Measurements from ENCODE around the gene CACFD1.

Gene CACFD1

DNA sequence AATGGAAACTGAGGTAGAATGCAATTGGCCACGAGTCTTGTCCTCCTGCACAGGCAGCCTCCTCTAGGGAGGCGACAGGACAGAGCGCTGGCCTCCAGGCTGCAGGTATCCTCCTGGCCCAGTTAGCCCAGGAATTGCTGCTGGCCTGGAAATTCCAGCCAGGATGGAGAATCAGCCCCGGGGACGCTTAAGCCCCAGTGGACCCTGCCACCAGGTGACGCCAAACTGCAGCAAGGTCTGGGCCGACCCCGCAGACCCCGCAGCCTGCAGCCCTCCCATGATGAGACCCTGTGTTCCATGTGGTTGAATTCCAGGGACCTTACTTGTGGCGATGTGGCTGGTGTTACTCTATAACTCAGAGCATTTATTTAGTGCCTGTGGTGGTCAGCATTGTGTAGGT lies 7.3 kb downstream of the CACFD1 start:
- no peak for DNase-seq

DNA sequence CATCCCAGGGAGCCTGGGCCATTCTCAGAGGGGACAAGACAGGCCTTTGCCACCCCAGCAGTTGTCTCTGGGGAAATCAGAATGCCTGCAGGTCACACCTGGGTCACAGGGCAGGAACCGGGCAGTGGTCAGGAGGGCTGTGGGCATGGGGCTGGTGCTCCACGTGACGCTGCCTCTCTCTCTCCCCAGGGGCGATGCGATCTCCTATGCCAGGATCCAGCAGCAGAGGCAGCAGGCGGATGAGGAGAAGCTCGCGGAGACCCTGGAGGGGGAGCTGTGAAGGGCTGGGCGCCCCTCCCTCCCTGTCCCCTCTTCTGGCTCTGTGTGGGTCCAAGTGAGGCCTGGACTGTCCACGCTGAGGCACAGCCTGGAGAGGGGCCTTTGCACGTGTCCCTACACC lies 8.6 kb downstream of the CACFD1 start:
- no peak for DNase-seq

DNA sequence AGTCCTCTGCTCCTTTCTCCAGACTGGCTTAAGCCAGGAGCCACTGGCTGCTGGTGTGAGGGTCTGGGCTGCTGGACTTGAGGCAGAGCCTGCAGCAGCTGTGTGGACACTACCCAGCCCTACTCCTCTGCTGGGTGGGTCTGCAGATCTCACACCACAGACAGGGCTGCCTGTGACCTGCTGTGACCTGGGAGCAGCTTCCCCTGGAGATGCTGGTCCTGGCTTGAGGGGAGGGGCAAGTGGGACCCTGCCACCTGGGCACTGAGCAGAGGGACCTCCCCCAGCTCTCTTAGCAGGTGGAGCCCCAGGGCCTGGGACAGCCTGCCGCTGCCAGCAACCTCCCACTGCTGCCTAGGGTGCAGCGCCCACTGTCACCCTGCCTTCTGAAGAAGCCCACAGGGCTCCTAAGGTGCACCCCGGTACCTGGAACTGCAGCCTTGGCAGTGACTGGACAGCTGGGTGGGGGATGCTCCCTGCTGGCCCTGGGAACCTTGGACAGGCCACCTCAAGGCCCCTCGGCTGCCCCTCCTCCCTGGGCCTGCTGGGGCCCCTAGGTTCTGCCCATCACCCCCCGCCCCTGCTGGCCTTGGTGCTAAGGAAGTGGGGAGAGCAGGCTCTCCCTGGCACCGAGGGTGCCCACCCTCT lies 9.1 kb downstream of the CACFD1 start:
- no peak for DNase-seq

DNA sequence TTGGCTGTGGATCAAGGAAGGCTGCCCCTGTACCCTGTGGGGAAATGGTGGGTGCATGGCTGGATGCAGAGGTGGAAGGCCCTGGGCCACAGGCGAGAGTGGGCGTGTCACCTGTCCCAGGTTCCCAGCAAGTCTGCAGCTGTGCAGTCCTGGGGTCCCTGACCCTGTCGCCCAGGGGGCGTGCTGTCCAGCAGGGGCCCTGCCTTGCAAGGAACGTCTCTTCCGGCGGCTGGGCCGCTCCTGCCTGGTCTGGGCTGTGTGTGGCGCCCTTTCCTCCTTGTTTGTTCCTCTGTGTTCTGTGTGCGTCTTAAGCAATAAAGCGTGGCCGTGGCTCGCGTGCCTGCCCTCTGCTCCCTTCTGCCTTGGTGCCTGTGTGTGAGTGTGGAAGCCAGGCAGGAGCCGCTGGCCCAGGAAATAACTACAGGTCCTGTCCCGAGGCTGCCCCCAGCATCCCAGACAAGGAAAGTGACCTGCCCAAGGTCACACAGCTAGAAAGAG lies 10.7 kb downstream of the CACFD1 start:
- no peak for DNase-seq

DNA sequence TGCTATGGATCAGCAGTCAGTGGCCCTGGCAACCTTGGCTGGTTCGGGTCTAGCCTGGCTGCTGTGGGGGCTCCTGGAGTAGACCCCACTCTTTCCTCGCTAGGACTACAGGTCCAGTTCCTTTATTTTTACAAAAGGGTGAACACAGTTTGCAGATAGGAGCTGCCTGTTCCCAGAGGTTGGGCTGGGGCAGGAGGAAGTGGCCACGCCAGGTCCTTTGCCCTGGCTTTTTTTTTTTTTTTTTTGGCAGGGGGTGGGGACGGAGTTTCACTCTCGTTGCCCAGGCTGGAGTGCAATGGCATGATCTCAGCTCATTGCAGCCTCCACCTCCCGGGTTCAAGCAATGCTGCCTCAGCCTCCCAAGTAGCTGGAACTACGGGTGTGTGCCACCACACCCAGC lies 11.2 kb downstream of the CACFD1 start:
- DNase-seq, result no peak

DNA sequence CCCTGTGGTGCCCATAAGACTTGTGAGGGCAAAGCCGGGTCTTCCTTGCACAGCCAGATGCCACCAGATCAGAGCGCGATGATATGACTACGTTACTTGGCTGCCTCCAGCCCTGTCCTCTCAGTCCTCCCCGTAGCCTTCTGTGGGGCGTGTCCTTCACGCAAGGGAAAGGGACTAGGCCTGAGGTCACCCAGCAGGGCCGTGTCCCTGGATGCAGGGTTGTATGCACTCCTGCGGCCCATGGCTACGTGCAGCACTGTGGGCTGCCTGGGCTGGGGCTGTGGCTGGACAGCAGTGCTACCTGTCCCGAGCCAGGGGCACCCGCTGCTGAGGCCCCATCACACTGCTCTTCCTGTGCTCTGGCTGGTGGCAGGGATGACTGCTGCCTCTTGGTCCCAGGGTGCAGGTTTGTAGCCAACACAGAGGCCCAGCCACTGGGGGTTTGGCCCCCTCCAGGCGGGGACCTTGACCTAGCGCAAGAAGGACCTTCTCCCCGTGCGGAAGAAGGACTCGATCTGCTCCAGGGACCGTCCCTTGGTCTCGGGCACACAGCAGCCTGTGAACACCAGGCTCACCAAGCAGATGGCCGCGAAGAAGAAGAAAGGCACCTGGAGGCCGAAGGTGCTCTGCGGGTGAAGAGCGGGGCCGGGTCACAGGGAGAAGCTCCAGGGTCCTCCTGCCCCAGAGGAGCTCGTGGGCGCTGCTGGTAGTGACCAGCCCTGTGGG lies 11.9 kb downstream of the CACFD1 start:
- DNase-seq, result no peak

DNA sequence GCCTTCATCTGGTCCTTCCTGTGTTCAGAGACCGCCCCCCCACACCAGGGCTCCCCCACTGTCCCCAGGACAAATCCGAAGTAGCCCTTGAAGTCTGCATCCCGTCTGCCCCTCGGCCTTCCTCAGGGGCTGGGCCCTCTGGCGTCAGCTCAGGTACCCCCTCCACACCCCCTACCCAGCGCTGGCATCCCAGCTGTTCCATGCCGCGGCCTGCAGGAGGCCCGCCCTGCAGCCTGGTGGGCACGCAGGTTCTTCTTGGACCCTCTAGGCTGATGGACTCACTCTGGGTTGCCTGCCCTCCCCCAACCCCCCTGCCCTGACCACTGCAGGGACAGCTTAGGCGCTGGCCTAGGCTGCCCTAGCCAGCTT lies 12.5 kb downstream of the CACFD1 start:
- no peak for DNase-seq

DNA sequence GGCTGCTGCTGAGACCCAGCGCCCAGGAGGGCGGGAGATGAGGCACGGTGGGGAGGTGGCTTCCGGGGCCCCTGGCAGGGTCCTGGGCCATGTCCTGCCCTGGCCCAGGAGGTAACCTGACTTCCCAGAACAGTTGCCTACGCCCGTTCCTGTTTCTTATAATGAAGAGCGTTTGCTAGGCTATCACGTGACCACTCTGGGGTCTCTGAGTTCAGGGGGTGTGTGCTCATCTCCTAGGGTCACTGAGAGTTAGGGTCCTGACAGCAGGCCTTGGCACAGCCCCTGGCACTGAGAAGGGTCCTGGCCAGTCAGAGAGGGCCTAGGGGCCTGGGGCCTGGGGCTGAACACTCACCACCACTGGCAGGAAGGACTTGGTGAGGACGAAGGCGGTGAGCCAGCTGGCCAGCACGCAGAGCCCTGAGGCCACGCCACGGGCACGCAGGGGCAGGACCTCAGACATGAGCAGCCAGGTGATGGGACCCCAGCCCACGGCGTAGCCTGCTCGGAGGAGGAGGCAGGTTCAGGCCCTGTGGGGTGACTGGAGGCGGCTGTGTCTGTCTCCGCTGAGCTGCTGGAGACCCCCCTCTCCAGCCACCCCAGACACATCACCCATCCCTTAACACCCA lies 13.1 kb downstream of the CACFD1 start:
- DNase-seq, result no peak

DNA sequence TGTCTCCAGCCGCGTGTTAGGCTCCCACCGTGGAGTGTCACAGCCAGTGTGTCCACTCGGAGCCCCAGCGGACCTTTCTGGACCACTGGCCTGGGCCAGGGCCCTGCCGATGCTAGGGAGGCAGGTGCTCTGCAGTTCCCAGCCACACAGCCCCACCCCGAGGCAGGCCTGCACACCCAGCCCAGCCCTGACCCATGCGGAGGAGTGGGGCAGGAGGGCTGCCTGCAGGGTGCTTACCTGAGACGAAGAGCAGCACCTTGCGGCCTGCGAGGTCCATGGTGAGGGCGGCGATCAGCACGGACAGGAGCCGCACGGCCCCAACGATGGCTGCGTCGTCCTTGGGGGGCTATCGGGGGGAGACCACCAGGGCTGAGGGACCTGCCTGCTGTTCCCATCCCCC lies 14.0 kb downstream of the CACFD1 start:
- DNase-seq, result no peak

DNA sequence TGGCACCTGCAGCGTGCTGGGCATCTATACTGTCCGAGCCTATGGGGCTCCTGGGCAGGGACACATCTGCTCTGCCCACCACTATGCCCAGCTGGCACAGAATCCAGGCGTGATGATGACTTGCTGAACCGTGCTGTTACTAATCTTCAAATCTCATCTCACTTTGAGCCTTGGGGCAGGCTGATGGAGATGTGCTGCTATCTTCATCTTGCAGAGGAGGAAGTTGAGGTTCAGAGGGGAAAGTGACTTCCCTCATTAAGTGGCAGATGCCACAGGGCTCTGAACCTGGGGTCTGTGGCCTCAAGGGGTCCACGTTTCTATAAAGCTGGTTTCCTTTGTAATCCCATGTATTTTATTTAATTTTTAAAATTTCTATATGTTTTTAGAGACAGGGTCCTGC lies 14.4 kb downstream of the CACFD1 start:
- no peak for DNase-seq

DNA sequence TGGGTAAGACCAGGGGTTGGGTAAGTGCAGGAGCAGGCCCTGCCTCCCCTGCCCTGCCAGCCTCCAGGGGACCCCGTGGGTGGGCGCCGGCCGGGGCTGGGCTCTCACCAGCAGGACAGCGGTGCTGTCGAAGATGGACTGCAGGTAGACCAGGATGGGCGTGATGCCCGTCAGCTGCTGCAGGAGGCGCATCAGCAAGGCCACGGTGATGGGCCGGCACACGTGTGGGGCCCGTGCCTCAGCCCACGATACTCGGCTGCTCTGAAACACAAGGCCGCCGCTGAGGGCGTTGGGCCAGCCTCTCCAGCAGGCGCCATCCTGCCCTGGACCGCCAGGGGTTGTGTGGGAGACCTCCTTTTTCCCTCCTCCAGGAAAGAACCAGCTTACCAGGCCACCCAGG lies 15.1 kb downstream of the CACFD1 start:
- no peak for DNase-seq

DNA sequence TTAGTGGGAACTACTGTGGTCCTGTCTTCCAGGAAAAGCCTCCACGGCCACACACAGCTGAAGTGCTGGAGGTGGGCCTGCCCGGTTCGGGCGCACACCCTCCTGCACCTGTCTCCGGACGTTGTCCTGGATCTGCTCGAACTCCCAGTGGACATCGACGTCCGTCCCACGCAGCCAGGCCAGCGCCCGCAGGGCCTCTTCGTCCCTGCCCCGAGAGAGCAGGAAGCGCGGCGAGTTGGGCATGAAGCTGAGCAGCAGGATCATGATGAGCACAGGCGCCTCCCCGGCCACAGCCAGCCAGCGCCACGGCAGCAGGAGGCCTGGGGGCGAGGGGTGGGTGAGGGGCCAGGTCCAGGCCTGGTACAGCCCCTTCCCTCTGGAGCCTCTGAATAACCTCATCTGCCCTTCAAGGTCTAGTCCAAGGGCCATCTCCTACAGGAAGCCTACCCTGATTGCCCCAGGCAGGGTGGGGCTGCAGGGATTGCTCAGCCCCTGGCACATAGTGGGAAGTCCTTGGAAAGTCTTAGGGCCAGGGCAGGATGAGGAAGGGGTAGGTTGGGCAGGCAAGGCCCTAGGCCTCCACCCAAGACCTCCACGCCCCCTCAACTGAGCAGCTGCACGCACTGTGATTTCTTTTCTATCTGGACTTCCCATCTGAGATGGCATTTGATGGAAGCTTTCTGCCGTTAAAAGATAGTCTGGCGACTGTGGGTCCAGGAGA lies 15.7 kb downstream of the CACFD1 start:
- no peak for DNase-seq

DNA sequence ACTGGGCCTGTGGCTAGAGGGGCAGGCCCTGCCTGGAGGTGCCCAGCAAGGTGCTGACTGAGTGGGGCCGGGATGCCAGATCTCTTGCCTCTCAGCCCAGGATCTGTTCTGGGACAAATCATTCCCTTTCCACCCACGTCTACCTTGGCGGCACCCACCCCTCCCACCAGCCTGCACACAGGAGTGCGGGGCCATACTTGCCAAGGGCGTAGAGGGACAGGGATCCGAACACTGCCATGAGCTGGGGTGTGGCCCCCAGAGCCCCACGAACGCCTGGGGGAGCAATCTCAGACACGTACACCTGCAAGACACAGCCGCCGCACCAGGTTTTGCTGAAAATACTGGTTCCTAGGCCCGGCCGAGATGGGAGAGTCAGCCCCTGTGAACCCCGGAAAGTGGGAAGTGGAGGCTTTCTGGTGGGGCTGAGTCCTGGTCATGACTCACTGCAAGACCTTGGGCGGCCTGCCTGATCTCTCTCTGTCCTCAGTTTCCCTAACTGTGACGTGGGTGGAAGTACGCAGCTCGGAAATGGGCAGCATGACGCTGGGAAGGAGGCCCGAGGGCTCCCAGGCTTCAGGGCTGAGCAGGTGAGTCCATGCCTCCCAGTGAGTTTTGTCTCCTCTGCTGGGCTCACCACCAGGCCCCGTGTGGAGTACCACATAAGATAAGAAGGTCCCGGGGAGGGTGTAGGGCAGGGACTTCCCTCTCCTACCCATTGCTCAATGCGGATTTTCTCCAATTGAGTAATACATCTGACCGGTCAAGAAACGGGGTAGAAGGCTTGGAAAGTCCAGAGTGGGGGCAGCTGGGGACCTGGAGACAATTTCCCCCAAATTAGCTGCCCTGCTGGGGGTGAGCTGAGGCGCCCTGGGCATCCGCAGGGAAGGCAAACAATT lies 16.5 kb downstream of the CACFD1 start:
- DNase-seq, result no peak

DNA sequence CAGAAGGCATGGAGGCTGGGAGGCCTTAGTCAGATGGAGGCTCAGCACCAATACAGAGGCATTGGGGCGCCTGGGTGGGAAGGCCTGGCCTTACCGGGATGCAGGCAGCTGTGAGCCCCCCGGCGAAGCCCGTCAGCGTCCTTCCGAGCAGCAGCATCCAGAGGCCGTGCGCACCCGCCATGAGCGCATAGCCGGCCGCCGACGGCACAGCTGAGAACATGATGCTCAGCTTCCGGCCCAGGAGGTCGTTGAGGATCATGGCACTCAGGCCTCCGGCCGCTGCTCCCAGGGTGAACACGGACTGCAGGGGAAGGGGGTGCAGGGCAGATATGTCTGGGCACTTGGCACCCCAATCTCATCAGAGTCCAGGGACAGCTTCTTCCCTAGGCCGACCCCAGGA lies 17.2 kb downstream of the CACFD1 start:
- DNase-seq, result no peak

DNA sequence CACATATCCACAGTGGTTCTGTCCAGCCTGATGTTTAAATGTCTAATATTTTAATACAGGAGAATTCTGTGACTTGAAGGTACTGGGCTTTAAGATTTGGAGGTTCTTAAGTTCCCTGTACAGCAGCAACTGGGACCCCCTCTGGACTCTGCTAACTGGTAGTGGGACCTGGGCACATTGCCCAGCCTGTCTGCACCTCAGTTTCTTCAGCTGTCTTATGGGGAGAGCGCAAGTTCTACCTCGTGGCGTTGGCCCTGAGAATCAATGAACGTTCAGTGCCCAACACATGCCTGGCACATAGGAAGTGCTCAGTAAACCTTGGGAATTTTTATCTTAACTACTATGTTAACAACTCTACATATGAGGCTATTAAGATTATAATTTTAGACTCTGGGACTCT lies 17.7 kb downstream of the CACFD1 start:
- no peak for DNase-seq

DNA sequence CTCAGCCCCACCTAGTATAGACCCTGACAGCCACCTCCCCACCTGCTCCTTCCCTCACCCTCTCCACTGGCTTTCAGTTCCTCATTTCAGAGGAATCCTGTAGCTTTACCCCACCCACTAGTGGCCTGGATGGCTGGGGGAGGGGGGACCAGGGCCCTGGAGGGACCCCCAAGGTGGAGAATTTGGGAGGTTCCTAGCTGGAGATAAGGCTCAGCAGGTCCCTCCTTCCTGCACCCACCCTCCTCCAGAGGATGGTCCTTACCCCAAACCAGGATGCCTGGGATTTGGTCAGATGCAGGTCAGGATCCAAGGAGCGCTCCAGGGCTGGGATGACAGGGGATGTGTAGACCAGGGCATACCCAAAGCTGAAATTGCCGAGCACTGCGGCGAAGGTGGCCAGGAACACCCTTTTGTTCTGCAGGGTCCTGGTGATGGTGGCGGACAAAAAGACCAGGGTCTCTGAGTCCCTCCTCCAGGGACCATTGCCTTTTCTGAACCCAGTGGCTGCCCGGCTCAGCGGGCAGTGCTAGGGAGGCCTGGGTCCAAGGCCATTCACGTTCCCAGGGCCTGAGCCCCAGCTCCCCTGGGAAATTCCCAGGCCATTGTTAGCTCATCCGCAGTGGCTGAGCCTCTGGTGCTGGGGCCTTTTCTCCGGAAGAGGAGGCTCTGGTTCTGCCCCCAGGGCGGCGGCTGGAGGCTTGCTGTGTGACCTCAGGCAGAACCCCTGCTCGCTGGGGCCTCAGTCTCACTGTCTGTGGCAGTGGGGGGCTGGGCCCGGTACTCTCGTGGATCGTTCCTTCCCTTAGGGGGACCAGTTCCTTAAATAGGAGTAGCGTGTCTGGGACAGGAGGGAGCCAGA lies 18.4 kb downstream of the CACFD1 start:
- peak; percentile 45 for DNase-seq

DNA sequence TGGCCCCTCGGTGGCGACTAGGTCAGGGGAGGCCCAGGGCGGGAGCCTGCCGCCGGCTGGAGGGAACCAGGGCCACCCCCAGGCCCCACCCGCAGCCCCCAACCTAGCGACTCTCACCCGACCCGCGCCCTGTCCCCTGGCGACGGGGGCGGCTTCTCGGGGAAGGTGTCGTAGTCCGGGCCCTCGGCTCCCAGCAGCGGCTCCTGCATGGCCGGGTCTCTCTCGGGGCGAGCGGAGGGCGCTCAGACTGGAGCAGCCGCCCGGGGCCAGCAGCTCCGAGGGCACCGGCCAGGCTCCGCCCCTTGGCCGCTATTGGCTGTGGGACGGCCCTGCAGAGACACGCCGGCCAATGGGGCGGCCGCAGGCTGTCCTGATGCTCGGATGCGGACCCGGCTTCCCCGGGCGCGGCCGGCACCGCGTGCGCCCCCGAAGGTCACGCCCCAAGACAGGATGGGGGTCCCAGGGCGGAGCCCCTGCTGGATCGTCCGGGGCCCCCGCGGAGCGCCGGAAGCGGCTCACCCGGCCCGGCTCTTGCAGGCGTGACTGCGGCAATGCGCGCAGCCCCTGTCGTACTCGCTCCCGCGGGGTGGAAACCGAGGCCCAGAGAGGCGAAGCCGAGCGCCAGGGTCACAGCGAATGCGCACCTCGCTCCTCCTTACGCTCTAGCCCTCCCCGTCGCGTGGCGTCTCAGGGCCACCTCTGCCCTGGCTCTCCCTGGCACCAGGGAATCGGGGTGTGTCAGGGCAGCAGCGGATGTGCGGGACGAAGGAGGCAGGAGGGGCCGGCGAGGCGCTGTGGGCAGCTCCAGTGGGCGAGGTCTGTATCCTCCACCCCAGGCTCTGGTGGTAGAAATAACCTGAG lies 19.3 kb downstream of the CACFD1 start, which contains the start of gene SLC2A6:
Gene SLC2A6, minus strand, starts transcription at position 249 of the 861 bp plus-strand sequence. Its CDS starts 40 bp downstream, at position 209.
- peak; percentile 93 for DNase-seq

DNA sequence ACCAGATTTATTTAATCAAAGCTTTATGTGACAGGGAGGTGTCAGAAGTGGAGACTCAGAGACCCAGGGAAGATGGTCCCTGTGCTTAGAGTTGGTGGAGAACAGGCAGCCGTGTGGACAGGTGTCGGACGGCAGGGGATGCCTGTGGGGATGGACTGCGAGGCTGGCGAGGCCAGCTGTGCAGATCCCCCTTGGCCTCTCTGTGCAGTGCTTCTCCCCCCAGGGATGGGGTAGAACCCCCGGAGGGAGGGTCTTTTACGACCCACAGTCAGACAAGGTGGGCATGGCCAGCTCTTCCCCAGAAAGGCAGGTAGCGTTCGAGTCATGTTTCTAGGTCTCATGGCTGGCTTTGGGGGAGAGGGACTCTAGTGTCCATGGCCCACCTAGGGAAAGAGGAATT lies 23.8 kb downstream of the CACFD1 start:
- DNase-seq, result no peak

DNA sequence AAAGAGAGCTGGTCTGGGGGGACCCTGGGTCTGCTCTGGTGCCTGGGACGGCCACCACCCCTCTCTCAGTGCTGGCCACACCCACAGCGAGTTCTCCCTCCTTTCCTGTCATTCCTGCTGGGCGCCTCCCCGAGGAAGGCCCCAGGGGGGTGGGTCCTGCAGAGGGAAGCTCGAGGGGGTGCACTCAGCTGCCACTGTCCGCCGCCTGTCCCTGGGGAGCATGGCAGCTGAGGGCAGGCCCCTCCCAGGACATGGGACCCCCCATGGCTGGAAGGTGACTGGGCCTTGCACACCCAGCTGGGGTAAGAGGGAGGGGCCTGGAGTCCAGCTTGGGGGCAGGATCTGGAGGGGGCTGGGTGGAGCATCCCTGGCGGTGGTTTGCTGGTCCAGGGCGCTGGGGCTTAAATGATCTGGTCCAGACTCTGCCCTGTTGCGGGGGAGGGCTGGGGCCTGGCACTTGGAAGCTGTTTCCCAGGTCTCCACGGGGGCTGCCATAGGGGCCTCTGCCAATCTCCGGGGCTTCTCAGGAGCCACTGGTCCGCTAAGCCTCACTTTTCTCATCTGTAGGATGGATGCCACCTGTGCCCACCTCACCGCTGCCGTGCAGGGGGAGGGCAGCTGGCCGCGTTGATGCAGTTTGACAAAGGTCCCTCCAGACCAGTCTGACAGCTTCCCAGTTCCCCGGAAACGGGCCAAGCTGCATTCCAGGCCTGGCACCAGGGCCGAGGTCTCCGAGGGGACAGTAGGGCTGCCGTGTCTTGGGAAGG lies 25.1 kb downstream of the CACFD1 start:
- DNase-seq, result no peak
